RCC 7860 (cell line): ENCODE results near the gene COL21A1.

Experiments used
- DNase-seq: peaks from one replicate; pipeline ENCODE4 v3.0.0-alpha.2; 2015; ENCODE audit warnings: low spot score
- FAIRE-seq: peaks from 2 replicates; lab custom pipeline; 2012; peaks lifted over from hg19 to GRCh38; lab: Jason Lieb, UNC

The COL21A1 gene

DNA sequence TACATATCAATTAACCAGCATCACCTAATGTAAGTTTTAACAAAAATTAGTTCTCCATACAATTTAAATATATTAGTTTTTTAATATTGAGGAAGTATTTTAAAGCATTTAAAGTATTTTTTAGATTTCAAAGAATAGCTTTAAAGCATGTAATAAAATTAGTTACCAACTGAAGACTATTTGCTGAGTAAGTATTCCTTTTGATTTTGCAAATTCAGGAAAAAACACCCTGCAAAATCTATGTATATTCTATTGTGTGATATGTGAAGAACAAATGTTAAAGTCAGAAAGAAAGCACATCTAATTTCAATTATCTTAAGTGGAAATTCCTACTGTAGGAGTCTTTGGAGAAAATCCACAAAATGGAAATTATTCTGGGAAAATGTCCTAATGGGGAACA, 107.3 kb downstream of the COL21A1 start:
- no peak for FAIRE-seq
- no peak for DNase-seq

DNA sequence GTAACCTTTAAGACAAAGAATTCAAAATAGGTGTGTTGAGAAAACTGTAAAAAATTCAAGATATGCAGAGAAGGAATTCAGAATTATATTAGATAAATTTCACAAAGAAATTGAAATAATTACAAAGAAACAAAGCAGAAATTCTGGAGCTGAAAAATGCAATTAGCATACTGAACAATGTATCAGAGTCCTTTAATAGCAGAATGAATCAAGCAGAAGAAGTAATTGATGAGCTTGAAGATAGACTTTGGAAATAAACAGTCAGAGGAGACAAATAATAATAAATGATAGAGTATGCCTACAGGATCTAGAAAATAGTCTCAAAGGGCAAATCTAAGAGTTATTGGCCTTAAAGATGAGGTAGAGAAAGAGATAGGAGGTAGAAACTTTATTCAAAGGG, 131.7 kb downstream of the COL21A1 start:
- FAIRE-seq (no peak), DNase-seq (no peak)

DNA sequence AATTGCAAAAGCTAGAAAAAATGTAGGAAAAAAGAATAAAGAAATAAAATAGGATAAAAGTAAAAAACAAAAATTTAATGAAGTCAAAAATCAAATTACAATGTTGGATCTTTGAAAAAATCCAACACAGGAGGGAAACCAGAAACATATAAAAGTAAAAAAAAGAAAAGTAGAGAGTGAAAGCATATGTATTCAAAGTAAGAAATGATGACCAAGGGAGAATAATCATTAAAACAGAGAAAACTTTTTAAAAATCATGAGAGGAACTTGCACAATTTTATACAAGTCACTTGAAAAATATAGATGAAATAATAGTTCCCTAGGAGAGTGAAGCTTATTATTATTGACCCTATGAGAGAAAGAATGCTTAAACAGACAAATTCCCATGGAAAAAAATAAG, 138.2 kb downstream of the COL21A1 start:
- FAIRE-seq (no peak), DNase-seq (no peak)

DNA sequence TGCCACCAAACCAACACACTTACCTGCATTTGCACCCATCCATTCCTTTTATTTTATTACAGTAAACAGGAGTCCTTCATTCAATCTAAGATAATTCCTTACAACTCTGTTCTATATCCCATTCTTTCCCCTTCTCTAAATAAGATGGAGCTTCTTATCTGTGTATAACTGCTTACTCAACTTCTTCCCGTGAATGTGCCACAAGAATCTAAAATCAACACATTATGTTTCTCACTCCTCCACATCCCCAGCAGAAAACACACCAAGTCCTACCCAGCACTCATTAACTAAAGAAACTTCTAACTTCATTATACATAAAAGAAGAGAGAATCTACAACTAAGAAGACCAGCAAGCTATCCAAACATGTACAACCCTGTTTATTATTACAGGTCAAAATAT, 141.1 kb downstream of the COL21A1 start:
- DNase-seq (no peak), FAIRE-seq (no peak)

DNA sequence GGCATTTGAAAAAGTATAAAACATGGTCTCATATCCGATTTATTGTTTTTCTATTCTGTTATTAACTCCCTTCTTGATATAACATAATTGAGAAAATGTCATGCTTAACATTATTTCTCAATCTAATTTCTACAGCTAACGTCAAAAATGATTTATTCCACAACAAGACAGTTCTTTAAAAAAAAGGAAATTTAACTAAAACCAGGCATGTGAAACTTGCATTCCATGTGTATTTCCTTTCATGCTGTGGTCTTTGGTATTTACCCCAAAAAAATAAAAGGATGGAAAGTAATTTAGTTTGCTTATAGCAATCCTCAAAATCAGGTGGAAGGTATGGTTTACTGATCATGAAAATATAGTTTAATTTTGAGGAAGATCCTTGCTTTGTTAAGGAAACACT, 142.8 kb downstream of the COL21A1 start:
- DNase-seq (no peak), FAIRE-seq (no peak)

DNA sequence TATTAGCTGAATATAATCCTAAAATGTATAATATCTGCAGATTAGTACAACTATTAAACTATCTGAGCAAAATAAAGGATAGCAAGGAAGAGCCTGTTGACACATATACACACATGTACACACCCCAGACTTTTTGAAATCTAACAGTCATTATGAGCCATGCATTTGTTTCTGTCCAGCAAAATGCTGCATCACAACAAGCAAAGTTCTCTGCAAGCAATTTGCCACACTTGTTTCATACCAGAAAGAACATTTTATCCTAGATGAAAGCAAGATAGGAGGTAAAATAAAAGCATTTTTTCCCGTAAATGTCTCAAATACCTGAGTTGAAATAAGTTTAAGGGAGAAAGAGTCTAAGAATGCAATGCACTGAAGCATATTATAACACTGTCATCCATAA, 145.2 kb downstream of the COL21A1 start:
- DNase-seq (no peak), FAIRE-seq (no peak)

DNA sequence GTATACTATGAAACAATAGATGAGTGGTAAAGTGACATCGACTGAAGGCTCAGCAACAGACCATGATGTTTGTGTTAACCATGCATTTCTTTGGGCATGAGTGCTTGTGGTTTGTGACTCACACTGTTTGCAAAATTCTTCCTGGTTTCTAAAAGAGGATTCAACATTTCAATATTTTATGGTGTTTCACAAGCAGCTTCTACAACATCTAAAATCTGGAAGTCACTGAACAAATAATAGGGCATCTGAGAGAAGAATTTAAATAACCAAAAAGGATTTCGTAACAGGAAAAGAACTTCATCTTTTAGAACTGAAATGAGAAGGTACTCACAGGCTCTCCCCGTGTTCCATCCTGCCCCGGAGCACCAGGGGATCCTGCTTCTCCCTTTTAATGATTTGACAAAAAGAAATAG, 146.2 kb downstream of the COL21A1 start:
- FAIRE-seq: peak; percentile 90
- DNase-seq: peak; percentile 75

DNA sequence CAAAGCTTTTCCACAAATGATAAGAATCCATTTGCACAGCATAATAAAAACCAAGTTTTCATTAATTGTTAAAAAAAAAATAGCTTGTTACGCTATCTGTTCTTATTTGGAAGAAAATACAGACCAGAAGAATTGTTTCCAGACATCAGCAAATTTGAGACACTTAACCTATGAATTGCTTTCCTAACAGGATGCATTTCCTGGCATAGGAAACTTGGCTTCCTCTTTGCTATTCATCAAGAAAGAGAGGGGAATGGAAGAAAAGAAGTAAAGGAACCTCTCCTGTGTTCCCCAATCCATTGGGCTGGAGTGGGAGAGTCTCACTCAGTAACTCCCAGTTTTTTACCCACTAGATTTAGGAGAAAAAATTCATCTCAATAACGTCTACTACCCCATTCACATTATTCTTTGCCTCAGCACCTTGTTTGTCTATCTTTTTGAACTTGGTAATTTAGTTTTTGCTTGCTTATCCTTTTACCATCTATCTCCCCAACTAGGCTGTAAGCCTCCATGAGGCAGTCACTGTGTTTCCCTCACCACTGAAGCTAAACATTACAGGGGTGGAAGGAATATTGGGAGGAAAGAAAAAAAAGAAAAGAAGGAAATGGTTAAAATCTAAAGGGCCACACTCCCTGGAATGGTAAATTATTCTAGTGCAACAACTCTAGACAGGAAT, 150.3 kb downstream of the COL21A1 start:
- DNase-seq (no peak), FAIRE-seq (no peak)

DNA sequence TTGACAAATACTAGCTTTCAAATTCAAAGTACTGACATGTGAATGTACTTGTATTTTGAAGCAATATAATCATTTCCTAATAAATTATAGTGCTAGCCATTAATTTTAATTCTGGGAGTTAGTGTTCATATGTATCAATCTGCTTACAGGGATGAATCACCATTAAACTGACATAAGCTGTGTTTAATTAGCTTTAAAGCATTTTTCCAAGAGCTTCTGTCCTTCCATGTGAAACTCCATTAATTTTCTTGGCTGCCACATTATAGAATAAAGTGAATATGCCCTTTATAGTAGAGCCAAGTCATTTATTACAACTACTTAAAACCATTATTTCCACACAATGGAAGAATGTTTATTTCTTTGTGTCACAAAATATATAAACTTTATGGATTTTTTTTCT, 150.8 kb downstream of the COL21A1 start:
- no peak for DNase-seq
- no peak for FAIRE-seq

DNA sequence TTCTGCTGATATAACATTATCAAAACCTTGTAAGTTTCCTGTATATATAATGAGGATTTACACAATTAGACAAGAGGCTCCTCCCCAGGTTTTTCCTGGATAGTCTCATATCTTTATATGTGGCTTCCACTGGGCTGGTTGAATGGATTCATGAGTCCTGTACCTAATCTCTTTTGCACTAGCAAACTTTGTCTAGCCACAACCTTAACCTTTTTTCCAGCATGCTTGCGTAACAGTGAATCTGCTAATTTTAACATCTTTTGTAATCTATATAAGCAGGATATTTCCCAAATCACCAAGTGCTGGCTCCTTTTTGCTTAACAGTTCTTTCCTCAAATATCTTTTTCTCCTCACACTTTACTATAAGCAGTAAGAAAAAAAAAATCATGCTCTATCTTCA, 153.6 kb downstream of the COL21A1 start:
- no peak for FAIRE-seq

DNA sequence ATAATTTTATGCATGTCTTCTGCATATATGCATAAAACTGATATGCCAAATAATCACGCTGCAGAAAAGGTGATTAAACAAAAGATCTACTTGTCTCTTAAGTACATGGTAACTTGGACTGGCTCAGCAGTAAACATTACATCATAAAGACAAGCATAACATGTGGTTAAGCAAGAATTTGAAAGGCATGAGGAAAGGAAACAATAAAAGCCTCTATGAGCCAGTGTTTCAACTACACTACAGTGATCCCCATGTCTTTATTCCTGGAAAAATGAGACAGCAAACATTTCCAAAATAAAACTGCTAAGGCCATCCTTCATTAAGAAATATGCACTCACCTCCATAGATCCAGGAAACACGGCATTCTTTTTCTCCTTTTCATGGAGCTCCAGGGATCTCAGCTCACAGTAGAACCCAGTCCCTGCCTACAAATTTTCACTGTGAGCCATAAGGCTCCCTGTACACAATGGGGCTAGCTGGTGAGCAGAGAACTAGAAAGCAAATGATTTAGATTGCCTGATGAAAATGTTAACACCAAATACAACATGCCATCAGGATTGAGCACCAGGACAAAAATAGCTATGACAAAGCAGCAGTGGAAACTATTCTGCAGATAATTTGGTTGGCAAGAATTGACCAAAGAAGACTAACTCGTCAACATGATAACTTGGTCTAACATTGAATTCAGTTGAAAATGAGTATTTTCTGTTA, 156.1 kb downstream of the COL21A1 start:
- FAIRE-seq: no peak

More for the DNA sequence above, 153.6 kb downstream of the COL21A1 start:
- no peak for DNase-seq

DNA sequence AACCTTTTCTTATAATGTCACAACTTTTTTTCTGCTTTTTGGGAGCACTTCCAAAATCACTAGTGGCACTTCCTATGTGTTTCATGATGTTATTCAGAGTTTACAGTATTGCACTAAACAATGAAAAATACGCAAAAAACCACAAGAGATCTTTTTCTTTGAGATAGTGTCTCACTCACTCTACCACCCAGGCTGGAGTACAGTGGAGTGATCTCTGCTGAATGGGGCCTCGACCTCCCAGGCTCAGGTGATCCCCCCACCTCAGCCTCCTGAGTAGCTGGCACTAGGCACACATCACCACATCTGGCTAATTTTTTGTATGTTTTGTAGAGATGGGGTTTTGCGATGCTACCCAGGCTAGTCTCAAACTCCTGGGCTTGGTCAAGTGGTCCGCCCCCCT, 158.7 kb downstream of the COL21A1 start:
- FAIRE-seq (no peak), DNase-seq (no peak)

More for the DNA sequence above, 156.1 kb downstream of the COL21A1 start:
- peak; percentile 43 for DNase-seq

DNA sequence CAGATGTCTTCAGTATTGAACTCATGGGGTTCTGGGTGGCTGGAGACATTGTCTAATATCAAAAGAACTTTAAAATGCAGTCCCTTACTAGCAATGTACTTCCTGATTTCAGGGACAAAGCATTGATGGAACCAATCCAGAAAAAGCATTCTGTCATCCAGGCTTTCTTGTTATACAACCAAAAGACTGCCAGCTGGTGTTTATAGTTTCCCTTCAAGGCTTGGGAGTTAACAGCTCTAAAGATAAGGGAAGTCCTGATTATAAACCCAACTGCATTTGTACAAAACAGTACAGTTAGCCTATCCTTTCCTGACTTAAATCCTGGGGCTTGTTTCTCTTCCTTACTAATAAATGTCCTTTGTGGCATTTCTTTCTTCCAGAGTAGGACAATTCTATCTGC, 160.0 kb downstream of the COL21A1 start:
- FAIRE-seq (no peak), DNase-seq (no peak)

DNA sequence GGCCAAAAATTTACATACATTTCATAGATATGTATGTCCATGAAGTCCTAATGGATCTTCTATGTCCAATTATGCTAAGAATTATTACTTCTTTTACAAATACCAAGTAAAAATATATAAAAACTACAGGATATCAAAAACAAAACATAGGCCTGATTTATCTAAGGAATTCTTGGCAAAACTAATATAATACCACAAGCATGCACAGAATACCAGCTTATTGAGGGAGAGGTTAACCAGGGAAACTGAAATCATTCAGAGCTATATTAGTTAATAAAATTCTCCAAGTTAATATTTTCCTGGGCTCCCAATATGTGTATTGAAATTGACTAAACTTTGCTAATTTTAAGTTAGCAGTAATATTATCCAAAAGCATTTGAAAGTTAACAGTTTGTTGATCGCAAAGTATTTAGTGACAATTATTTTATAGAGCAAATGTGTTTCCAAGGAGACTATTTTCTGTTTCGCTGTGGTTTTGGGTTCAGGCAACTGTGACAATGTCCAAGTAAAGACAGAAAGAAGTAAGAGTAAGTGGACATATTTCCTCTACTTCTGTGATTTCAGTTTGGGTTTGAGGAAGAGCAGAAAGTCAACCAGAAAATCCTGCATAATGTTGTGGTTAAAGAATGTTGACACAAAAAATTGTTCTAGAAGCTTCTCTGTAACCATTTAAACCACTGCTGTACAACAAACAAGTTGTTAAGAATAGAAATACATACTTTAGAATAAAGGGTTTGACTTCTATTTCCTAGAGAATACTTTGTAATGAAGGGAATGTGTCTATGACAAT, 167.4 kb downstream of the COL21A1 start:
- FAIRE-seq: peak; percentile 69
- DNase-seq: peak; percentile 21

DNA sequence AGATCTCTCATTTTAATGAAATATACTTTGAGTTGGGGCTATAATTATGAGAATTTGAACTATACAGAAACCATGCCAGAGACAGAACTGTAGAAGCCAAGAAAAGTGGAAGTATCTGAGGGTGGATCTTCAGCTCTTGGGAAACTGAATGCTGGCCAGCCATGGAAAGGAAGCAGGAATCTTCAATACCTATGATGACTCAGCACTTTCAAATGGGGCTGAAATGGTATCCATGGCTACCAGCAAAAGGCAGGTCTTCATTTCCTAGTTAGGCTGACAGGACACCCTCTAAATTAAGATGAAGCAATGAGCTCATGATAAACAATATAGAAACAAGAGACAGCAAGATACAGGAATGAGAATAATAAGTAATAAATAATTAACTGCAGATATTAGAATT, 171.3 kb downstream of the COL21A1 start:
- FAIRE-seq (no peak), DNase-seq (no peak)

DNA sequence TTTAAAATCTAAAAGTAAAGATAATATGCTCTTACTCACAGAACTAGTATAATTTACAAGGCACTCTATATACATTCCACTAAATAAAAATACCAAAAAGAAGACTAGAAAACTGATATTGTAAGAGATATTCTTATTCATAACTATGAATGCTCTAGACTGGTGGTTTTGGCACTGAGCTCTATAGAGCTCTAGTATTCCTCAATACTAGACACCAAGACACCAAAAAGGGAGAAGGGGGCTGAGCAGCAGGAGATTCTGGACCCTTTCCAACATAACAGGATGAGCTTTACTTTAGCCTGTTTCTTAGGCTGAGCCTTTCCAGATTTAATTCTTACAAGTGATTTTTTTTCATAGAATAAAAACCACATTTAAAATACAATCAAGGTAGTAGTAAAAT, 173.6 kb downstream of the COL21A1 start:
- DNase-seq (no peak), FAIRE-seq (no peak)

DNA sequence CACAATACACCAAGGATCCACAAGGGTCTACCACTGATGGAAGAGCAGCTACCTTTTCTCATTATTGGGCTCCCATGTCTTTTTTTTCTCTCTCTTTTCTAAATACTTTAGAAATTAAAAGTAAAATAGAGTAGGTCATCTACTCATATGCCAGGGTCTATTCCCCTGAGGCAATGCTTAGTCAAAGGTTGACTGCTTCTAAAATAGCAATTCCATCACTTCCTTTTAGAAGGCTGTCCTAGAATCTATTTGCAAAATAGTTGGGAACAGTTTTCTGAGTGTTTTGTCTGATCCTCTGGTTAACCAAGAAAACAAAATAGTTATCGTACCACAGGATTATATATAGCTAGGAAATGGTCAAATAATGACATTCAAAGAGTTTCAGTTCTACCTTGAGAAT, 174.1 kb downstream of the COL21A1 start:
- DNase-seq (no peak), FAIRE-seq (no peak)

DNA sequence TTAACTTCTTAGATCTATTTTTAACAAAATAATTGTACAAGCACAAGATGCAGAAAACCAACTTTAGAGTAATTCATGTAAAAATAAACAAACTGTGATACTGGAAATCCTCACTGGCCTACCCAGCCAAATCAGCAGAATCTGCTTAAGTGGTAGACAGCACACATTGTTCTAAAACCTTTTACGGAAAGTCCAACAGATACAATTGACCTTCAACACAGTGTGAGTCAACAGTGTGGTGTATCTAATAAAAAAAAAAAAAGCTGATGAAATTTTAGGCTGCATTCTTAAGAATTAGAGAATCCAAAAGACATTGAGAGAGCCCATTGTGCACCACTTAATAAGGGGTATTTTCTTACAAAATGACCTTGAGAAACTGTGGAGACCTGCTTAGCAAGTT, 174.5 kb downstream of the COL21A1 start:
- no peak for DNase-seq
- no peak for FAIRE-seq

DNA sequence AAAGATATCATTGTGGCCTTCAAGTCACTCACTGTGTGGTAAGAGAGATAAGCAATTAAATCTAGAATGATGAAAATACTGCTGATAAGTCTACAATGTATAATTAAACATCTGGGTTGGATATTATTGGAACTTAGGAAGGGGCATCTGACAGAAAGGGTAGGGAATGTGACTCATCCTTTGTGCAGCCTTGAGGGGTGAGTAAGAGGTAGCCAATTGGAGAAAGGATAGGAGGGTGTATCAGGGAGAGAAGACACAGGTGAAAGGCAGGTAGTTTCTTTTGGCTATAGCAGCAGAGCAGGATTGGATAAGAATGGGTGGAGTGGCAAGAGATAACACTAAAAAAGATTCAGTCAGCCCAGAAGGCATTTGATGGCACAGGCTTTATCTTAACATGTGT, 182.0 kb downstream of the COL21A1 start:
- DNase-seq (no peak), FAIRE-seq (no peak)

DNA sequence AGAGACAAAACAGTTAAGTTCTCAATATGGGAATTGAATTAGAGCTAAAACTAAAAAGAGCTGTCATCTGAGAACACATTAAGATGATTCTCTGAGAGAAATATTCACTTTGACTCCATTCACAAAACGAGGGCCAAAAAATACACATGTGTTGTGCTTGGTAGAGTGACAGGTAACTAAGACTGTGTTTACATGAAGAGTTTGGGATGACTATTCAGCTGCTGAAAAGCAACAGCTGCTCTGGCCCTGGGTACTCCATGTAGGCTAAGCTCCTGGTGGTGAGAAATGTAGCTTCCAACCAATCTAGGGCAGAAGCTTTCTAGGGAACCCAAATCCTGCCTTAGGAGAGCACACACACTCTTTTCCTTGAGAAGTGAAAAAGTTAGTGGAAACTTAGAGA, 184.5 kb downstream of the COL21A1 start:
- DNase-seq (no peak), FAIRE-seq (no peak)

DNA sequence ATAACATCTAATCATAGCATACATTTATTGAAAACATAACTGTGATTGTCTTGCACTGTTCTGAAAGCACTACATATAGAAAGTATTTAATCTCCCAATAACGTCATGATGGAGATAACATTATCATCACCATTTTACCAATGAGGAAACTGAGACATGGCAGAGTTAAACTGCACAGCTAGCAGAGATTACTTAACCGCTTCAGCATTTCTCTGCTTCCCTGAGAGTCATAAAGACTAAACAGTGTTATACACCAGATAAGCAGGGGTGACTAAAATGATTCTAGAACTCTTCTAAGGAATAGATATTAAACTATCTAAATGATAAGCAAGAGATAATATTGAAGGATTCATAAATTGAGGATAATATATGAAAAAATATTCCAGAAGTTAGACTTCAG, 188.7 kb downstream of the COL21A1 start:
- FAIRE-seq: no peak
- DNase-seq: no peak
